ENCODE data around the gene SLITRK2.

DNA sequence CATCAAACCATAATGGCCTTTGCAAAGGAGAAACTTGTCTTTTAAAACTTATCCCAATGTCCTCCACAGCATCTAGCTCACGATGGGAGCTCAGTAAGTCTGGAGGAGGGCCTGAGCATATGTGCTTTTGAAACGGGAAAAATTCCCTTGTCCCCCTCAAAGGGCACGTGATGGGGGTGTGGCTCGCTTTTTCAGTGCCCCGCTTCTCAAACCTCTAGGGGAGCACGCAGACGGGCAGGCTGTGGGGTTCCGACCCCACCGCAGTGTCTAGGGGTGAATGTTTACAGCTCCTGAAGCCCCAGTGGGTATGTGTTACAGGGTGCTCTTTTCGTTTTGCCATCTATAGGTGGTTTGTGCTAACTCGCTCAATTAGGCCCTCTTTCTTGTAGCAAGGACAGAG lies 31.2 kb downstream of the SLITRK2 start:
- TF ChIP-seq, protein P1, sequence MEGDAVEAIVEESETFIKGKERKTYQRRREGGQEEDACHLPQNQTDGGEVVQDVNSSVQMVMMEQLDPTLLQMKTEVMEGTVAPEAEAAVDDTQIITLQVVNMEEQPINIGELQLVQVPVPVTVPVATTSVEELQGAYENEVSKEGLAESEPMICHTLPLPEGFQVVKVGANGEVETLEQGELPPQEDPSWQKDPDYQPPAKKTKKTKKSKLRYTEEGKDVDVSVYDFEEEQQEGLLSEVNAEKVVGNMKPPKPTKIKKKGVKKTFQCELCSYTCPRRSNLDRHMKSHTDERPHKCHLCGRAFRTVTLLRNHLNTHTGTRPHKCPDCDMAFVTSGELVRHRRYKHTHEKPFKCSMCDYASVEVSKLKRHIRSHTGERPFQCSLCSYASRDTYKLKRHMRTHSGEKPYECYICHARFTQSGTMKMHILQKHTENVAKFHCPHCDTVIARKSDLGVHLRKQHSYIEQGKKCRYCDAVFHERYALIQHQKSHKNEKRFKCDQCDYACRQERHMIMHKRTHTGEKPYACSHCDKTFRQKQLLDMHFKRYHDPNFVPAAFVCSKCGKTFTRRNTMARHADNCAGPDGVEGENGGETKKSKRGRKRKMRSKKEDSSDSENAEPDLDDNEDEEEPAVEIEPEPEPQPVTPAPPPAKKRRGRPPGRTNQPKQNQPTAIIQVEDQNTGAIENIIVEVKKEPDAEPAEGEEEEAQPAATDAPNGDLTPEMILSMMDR (IDR thresholded peaks at IDR 0.05; ENCODE audit: insufficient read depth, low read depth, low read length), result no peak
- no peak for TF ChIP-seq EZH2 (IDR thresholded peaks at IDR 0.05; ENCODE audit: insufficient read depth, low read length)

Measured in astrocyte (in vitro differentiated cells and primary cell).